ENCODE results near the gene ANGPTL2.

ANGPTL2 gene

DNA sequence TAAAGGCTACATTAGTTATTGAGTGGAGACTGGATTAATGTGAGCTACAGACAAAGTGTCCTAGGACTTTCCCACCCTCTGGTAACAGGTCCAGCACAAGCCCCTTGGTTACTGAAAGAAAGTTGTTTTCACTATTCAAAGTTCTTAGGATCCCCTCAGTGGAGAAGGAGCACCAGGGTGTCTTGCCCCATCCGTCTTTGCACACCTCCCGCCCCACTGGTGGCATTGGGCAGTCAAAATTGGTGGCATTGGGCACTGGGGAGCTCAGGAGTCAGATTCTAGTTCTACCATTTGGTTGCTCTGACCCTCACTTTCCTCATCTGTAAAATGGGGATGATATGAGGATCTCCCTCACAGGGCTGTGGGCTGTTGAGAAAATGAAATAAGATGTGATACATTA lies 2.4 kb upstream of the ANGPTL2 start:
- TF ChIP-seq, protein P1, sequence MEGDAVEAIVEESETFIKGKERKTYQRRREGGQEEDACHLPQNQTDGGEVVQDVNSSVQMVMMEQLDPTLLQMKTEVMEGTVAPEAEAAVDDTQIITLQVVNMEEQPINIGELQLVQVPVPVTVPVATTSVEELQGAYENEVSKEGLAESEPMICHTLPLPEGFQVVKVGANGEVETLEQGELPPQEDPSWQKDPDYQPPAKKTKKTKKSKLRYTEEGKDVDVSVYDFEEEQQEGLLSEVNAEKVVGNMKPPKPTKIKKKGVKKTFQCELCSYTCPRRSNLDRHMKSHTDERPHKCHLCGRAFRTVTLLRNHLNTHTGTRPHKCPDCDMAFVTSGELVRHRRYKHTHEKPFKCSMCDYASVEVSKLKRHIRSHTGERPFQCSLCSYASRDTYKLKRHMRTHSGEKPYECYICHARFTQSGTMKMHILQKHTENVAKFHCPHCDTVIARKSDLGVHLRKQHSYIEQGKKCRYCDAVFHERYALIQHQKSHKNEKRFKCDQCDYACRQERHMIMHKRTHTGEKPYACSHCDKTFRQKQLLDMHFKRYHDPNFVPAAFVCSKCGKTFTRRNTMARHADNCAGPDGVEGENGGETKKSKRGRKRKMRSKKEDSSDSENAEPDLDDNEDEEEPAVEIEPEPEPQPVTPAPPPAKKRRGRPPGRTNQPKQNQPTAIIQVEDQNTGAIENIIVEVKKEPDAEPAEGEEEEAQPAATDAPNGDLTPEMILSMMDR (IDR thresholded peaks at IDR 0.05; ENCODE audit: low read depth, low read length) = no peak
- no peak overlapping the region for H3K4me3 ChIP-seq (replicated peaks in 1 of 2; ENCODE audit: low read depth in 2 of 2, low read length in 2 of 2)
- DNase-seq (ENCODE audit: low read depth in 2 of 2) = no peak

DNA sequence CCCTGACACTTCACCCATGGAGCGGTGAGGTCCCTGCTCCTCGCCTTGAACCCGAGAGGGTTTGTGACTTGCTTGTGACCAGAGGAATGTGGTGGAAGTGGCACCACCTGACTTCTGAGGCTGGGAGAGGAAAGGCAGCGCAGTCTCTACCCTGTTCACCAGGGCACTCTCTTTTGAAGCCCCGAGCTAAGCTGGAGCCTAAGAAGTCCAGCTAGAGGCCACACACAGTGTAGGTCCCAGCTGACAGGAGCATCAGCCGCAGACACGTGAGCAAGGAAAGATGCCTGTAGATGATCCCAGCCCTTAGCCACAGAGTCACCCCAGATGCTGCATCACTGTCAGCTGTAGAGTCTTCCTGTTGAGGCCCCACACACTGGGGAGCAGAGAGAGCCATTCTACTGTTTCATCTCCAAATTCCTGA lies 1.7 kb upstream of the ANGPTL2 start:
- TF ChIP-seq, protein P1 (IDR thresholded peaks at IDR 0.05; ENCODE audit: low read depth, low read length) = no peak
- no peak for DNase-seq (ENCODE audit: low read depth in 2 of 2)
- no peak overlapping the region for H3K4me3 ChIP-seq (replicated peaks in 1 of 2; ENCODE audit: low read depth in 2 of 2, low read length in 2 of 2)

DNA sequence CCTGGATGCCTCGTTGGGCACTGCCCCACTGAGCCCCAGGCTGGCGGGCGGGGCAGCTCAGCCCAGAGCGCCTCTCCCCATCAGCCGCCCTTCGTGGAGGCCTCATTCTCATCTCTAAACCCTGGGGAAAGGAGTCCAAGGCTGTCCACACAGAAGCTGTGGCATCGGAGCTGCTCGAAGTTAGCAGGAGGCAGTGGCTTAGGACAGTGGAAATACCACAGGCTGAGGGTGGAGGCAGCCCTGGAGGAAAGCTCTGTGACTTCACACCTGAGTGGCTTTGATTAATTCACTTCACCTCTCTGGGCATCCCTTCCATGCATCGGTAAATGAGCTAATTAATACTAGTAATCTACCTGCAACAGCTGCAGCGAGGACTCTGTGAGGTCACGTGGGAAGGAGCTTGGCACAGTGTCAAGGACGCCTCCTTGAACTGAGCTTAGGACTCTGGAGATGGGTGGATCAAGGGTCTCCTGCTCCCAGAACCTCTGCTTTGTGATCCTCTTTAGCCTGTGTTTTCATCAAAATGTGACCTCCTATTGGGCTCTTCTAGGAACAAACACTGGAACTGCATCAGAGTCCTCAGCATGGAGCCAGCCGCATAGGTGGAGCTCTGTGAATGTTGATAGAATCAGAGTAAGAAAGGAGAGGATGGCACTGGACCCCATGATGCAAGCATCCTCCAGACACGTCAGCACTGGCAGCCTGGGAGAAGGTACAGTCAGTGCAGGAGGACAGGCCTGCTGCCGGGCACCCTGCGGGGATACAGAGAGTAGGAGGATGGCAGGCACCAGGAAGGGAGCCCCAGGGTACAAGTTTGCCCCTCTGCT lies 842 bp upstream of the ANGPTL2 start:
- TF ChIP-seq, protein P1 (IDR thresholded peaks at IDR 0.05; ENCODE audit: low read depth, low read length) = no peak
- H3K4me3 ChIP-seq (replicated peaks in 1 of 2; ENCODE audit: low read depth in 2 of 2, low read length in 2 of 2) = peak overlapping the region in 1 of 2 donors; percentile 66
- no peak for DNase-seq (ENCODE audit: low read depth in 2 of 2)

DNA sequence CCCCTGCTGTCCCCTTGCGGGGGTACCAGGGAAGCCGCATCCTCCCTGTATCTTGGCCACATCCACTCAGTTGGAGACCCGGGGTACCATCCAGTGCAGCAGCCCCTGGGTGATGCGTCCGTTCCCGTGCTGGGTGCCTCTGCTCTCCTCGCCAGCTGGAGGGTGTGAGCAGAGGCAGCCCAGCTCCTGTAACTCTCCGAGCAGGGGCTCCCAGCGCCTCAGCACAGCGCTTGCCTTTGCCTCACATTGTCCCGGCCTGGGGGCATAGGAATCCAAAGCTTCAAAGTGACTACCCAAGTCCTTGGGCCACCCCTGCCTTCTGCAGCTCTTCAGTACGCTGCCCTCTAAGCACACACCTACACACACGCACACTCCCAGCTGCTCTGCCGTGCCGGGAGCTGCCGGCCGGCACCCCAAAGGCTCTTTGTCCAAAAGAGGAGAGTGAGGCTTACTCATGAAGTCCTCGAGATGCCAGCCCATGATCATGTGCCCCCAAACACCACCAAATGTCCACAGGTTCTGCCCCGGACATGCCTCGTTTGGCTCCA lies 733 bp downstream of the ANGPTL2 start:
- peak overlapping the region; percentile 66 to 88 for H3K4me3 ChIP-seq (replicated peaks in 1 of 2; ENCODE audit: low read depth in 2 of 2, low read length in 2 of 2)
- TF ChIP-seq, protein P1 (IDR thresholded peaks at IDR 0.05; ENCODE audit: low read depth, low read length) = no peak
- peak; percentile 27 to 46 for DNase-seq (ENCODE audit: low read depth in 2 of 2)

DNA sequence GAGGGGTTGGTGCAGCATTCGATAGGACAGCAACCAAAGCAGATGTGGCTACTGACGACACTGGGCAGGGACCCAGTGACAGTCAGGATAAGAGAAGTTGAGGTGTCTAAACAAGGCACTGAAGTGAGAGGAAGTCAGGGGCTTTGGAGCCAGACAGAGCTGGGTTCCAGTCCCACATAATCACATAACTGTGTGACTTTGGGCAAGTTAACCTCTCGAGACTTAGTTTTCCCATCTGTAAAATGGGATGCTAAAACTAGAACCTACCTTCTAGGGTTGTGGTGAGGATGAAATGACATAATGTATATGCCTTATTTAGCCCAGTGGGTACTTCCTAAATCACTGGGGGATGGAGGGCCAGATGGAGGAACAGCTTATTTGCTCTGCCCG lies 3.1 kb downstream of the ANGPTL2 start:
- no peak overlapping the region for H3K4me3 ChIP-seq (replicated peaks in 1 of 2; ENCODE audit: low read depth in 2 of 2, low read length in 2 of 2)
- TF ChIP-seq, protein P1 (IDR thresholded peaks at IDR 0.05; ENCODE audit: low read depth, low read length) = no peak
- no peak for DNase-seq (ENCODE audit: low read depth in 2 of 2)

DNA sequence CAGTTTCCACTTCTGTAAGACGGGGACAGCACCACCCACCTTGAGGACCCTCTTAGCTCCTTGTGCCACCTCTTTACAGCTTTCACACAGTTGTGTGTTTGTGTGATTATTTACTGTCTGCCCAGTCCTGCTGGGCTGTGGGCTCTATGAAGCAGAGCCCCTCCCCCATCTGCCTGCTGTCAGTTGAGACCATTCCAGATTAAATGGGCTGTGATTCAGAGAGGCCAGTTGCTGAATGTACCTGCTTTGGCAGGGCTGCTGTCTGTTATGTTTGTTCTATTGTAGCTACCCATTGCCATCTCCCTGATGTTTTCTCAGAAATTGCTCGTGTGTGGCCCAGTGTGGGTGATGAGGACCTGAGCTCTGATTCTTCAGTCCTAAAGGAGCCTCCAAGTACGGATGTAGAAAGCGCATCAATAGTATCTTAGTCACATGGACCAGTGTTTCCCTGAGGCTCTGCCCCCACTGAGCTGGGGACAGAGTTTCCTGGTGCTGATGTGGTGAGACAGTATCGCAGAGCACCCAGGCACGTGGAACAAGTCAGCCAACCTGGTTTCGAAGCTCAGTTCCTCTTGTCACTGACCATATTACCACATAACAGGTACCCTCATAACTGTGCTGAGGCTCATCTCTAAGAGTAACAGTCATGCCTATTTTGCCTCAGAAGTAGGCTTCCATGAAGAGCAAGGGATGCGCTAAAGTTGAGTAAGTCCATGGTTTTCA lies 3.7 kb downstream of the ANGPTL2 start:
- TF ChIP-seq, protein P1 (IDR thresholded peaks at IDR 0.05; ENCODE audit: low read depth, low read length) = no peak
- DNase-seq (ENCODE audit: low read depth in 2 of 2) = no peak
- no peak overlapping the region for H3K4me3 ChIP-seq (replicated peaks in 1 of 2; ENCODE audit: low read depth in 2 of 2, low read length in 2 of 2)

All from cardiac fibroblast (primary cell).